Head of caudate nucleus (tissue), 42 donors: ENCODE data around the gene ARF6.
"Not testable (repeated sequence)": the region's sequence is repeated elsewhere in the genome, so short reads cannot be mapped to it uniquely, and the experiment has no call there.

ENCODE experiments used
- DNase-seq, 42 donors: peaks; one replicate each; pipeline versions ENCODE4 v3.0.0 to v3.0.0-alpha.2; 2020 to 2021; ENCODE audit warnings: mixed read lengths in 7 of 42
- intact Hi-C: fragments of 100-400 bp; cut with DNase I; formaldehyde crosslinking; loops from one replicate; pipeline ENCODE4 v1.15.0; 2022

Gene ARF6

GRCh38 chr14:49896966-49897365 is 4.1 kb downstream of the ARF6 start:
- intact Hi-C loops: no loop called here
- no peak for DNase-seq

GRCh38 chr14:49897414-49897813 is 4.5 kb downstream of the ARF6 start:
- no peak for DNase-seq
- intact Hi-C loops: no loop called here

- DNase-seq: no peak
- intact Hi-C loops: no loop called here
Observed at GRCh38 chr14:49897965-49898364, 5.1 kb downstream of the ARF6 start.

DNA sequence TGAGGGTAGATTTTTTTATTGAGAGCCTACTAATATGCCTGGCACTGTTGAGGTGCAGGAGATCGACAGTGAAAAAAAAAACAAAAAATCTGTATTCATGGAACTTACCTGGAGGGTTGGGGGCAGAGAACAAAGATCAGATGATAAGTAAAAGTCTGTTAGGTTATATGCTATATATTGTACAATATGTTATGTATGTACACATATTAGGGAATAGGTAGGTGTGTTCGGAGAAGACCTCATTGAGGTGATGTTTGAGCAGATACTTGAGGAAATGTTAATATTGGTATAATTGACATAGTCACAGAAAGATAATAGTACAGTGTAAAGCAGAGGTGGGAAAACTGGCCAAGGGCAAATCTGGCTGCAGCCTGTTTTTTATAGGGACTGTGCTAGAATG is 5.6 kb downstream of the ARF6 start:
- intact Hi-C loops: no loop called here
- DNase-seq: no peak

- DNase-seq: no peak
- intact Hi-C loops: no loop called here
Observed at GRCh38 chr14:49900973-49901372, 8.1 kb downstream of the ARF6 start.

DNA sequence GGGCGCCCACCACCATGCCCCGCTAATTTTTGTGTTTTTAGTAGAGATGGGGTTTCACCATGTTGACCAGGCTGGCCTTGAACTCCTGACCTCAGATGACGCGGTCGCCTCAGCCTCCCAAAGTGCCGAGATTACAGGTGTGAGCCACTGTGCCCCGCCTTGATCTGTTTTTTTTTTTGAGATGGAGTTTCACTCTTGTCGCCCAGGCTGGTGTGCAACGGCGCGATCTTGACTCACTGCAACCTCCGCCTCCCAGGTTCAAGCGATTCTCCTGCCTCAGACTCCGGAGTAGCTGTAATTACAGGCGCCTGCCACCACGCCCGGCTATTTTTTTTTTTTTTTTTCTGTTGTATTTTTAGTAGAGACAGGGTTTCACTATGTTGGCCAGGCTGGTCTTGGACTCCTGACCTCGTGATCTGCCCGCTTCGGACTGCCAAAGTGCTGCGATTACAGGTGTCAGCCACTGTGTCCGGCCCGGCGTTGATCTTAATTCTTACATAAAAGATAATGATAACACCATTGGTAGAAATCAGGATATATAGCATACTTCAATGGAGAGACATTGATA is 9.9 kb downstream of the ARF6 start:
- DNase-seq, intact Hi-C loops: not testable (repeated sequence)

GRCh38 chr14:49904270-49904669 is 11.4 kb downstream of the ARF6 start:
- intact Hi-C loops: no loop called here
- DNase-seq: no peak

DNA sequence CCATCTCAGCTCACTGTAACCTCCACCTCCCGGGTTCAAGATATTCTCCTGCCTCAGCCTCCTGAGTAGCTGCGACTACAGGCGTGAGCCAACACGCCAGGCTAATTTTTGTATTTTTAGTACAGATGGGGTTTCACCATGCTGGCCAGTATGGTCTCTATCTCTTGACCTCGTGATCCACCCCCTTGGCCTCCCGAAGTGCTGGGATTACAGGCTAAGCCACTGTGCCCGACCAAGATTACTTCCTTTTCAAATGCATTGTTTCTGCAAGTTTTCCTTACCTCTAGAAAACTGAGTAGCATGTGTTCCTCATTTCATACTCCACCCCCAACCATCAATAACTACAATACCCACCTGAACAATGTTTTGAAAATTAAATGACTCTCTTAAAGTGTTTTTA is 13.1 kb downstream of the ARF6 start:
- no peak for DNase-seq
- intact Hi-C loops: no loop called here

DNA sequence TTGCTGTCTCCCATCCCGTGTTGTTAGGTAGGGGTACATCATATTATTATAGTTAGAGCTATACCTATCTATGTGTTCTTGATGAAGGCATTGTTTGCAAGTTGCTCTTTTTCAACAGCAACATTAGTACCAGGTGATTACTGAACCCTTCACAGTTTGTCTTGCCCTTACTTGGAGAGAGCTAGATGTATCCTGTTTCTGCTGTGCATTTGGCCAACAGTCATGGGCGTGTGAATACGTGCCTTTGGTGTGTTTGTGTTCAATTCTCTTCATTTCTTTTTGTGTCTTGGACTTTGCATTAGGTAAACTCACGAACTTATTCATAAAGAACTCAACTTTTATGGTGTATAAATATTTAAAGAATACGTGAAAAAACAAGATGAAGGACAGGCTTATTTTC is 14.3 kb downstream of the ARF6 start:
- intact Hi-C loops: no loop called here
- no peak for DNase-seq

DNA sequence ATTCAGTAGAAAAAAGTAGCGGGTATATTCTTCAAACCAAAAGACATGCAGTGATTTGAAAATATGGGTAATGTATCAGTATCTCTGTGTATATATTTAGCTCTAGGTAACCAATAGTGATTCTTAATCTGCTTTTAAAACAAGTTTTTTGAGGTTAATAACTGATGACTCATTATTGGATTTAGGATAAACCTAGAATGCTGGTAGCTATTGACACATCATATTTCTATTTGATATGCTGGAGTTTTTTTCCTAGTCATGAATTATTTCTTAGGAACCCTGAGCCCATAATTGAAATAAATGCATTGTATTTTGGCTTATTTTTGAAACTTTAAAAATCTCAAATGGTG is 15.5 kb downstream of the ARF6 start:
- intact Hi-C loops: no loop called here

GRCh38 chr14:49909016-49909415 is 16.1 kb downstream of the ARF6 start:
- DNase-seq: no peak

More for the DNA sequence above, 15.5 kb downstream of the ARF6 start:
- no peak for DNase-seq

GRCh38 chr14:49915085-49915484 is 22.2 kb downstream of the ARF6 start:
- intact Hi-C loops: no loop called here
- no peak for DNase-seq

More at GRCh38 chr14:49909016-49909415, 16.1 kb downstream of the ARF6 start:
- intact Hi-C loops: no loop called here

GRCh38 chr14:49918706-49919105 is 25.8 kb downstream of the ARF6 start:
- intact Hi-C loops: no loop called here
- no peak for DNase-seq

DNA sequence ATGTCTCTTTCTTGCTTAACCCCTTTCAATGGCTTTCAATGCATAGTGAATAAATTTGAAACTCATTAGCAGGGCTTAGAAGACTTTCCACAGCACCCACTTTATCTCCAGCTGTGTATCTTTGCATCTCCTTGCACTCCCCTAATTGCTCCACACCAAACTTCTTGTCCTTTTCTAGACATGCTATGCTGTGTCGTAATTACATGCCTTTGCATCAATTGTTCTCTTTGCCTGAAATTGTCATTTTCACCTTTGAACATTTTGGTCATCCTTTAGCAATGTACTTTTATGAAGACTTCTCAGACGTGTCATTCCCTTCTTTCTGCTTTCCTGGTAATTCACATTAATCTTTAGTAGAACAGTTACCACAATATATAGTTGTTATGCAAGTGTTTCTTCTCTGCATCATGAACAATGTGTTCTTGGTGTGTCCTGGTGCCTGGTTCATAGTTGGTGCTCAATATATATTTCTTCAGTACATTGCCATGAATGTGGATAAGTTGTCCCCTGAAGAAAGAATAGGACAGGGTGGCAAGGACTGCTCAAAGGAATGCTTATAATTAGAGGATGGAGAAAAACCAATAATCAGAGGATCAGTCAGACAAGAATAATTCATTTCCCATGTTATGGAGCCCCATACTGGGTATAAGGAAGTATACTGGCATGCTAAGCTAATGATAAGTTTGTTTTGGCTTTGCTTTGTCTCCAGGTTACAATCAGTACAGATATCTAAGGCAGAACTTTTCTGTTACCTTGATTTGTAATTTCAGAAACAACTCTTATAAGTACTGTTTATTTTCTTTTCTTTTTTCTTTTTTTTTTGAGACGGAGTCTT is 27.2 kb downstream of the ARF6 start:
- intact Hi-C loops: no loop called here
- DNase-seq: no peak

DNA sequence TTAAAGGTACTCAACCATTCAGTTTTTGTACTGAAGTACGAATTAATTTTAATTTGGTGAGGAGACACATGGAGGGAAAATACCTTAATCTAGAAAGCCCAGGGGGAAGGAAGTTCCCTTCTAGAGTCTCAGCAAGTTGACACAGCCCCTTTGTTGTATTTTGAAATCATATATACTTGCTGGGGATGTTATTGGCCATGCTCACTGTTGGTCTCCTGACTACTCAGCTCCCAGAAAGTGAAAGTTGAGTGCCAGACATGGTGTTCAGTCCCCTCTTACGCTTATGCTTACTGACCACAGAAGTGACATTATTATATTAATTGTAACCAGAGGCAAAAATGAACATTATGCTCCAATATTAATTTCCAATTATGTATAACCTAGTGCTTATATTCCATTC is 28.1 kb downstream of the ARF6 start:
- DNase-seq: no peak
- intact Hi-C loops: no loop called here

DNA sequence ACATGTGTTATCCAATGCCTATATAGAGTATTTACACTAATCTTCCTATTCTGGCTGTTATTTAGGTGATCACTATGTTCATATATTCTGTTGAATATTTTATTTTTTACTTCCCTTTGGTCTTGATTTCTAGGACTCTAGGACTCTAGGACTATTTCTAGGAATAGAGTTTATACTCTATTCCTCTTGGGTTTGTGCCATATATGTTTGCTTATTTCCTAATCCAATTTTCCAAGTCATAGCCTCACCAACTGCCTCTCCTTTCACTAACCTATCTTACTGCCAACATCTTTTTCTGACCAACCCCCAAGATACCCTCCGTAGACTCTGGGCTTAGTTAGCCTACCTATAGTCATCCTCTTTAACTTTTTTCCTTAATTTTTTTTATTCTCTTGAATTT is 28.5 kb downstream of the ARF6 start:
- no peak for DNase-seq
- intact Hi-C loops: no loop called here

- no peak for DNase-seq
- intact Hi-C loops: no loop called here
Observed at GRCh38 chr14:49923442-49923841, 30.6 kb downstream of the ARF6 start.

- DNase-seq: no peak
Observed at GRCh38 chr14:49923881-49924280, 31.0 kb downstream of the ARF6 start.

GRCh38 chr14:49924852-49925251 is 32.0 kb downstream of the ARF6 start:
- intact Hi-C loops: no loop called here
- no peak for DNase-seq

More at GRCh38 chr14:49923881-49924280, 31.0 kb downstream of the ARF6 start:
- intact Hi-C loops: no loop called here

DNA sequence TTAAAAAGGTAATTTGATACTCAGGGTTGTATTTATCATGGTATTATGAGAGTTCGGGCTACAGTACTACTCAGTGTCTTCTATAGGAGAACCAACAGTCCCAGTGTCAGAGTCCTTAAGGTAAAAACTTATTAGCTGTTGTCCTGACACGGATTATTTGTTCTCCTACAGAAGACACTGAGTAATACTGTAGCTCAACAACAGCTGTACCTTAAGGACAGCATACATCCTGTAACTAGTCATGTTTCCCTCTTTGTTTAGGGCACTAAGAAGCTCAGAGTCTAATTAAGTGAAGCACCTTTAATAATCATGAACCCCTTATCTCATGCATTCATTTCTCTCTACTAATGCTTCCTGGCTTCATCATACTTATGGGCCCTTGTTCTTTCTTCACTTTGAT is 33.9 kb downstream of the ARF6 start:
- no peak for DNase-seq
- intact Hi-C loops: no loop called here

- intact Hi-C loops: no loop called here
- DNase-seq: no peak
Observed at GRCh38 chr14:49928015-49928414, 35.1 kb downstream of the ARF6 start.
